GM18517 (cell line): Measurements from ENCODE around the gene RALGAPA2.

Experiments
- ATAC-seq: cut with Tn5 transposase; IDR thresholded peaks from one replicate; pipeline ENCODE4 v1.9.1; 2021; ENCODE audit warnings: mild to moderate bottlenecking, moderate library complexity; ENCODE audit not compliant: unreplicated experiment

The RALGAPA2 gene

DNA sequence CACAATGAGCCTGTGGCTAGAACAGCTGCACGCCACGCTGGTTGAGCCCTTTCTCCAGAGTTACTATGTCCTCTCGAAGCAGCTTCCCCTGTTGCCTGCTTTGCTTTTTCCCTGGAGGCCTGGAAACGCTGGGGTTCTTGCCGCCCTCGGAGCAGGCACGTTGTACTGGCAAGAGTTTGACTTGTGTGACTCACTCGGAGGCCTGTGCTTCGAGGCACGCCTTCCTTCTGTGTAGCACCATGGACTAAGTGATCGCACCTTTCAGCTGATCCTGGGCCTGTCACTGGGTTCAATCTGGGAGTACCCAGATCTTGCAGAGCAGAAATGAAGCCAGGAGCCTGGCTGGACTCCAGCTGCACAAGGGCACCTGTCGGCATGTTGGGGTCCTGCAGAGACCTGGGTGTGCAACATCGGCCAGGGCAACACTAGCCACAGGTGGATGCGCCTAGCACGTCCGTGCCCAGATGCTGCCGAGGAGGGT is 339.3 kb downstream of the RALGAPA2 start:
- ATAC-seq, result no peak

- ATAC-seq, result no peak
Observed at GRCh38 chr20:20371681-20372080, 340.8 kb downstream of the RALGAPA2 start.

GRCh38 chr20:20371083-20371482 is 341.4 kb downstream of the RALGAPA2 start:
- no peak for ATAC-seq

GRCh38 chr20:20370094-20370575 is 342.3 kb downstream of the RALGAPA2 start:
- no peak for ATAC-seq

DNA sequence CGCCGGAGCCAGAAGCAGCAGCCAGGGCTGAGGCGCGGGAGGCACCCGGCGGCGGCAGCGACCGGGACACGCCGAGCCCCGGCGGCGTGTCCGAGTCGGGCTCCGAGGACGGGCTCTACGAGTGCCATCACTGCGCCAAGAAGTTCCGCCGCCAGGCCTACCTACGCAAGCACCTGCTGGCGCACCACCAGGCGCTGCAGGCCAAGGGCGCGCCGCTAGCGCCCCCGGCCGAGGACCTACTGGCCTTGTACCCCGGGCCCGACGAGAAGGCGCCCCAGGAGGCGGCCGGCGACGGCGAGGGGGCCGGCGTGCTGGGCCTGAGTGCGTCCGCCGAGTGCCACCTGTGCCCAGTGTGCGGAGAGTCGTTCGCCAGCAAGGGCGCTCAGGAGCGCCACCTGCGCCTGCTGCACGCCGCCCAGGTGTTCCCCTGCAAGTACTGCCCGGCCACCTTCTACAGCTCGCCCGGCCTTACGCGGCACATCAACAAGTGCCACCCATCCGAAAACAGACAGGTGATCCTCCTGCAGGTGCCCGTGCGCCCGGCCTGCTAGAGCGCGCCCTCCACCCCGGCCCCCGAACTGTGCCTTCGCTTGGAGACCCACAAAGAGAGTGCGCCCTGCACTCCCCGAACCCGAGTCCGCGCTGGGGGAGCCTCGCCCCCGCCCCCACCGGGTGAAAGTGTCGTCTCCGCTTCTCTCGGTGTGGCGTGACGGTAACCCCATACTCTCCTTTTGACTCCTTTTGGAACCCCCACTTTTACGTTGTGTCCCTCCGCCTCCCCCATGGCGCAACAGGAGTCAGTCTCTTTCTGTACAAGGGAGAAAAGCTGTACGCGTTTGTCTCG is 343.0 kb downstream of the RALGAPA2 start:
- ATAC-seq, result no peak

DNA sequence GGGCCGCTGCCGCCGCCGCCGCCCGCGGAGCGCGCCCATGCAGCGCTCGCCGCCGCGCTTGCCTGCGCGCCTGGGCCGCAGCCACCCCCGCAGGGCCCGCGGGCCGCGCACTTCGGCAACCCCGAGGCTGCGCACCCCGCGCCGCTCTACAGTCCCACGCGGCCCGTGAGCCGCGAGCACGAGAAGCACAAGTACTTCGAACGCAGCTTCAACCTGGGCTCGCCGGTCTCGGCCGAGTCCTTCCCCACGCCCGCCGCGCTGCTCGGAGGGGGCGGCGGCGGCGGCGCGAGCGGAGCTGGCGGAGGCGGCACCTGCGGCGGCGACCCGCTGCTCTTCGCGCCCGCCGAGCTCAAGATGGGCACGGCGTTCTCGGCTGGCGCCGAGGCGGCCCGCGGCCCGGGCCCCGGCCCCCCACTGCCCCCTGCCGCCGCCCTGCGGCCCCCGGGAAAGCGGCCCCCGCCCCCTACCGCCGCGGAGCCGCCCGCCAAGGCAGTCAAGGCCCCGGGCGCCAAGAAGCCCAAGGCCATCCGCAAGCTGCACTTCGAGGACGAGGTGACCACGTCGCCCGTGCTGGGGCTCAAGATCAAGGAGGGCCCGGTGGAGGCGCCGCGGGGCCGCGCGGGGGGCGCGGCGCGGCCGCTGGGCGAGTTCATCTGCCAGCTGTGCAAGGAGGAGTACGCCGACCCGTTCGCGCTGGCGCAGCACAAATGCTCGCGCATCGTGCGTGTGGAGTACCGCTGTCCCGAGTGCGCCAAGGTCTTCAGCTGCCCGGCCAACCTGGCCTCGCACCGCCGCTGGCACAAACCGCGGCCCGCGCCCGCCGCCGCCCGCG is 343.8 kb downstream of the RALGAPA2 start:
- ATAC-seq, result no peak

DNA sequence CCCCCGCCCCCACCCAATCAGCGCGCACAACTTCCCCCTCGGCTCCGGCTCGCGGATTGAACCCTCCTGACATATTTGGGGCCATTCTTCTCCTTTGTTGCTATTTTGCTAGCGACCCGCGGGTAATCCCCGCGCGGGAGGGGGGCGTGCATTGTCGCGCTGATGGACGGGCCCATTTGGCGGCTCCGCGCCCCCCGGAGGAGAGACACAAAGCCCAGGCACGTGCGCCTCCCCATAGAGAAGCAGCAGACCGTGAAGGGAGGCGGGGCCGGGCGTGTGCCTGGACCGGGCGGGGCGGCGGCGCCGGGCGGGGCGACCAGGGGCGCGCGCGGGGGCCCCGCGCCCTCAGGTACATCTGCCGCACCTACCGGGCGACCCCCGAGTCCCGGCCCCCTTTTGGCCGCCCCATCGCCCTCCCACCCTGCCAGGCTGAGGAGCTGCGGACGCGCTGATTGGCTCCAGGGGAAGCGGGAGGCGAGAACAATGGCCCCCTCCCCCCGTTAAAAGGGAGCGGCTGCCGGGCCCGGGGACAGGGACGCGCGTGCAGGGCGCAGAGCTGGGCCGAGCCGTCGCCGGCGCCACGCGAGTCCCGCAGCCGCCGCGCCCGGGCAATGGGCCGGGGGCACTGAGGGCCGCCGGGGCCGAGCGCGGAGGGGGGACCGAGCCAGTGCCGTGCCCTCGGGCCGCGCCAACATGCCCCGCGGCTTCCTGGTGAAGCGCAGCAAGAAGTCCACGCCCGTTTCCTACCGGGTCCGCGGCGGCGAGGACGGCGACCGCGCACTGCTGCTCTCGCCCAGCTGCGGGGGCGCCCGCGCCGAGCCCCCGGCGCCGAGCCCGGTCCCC is 344.6 kb downstream of the RALGAPA2 start, which contains the start of gene INSM1:
TSS of gene INSM1 (plus strand) at position 530 of the 843 bp plus-strand sequence. CDS start at position 694, 164 bp downstream.
- ATAC-seq, result no peak

- ATAC-seq, result no peak
Observed at GRCh38 chr20:20366876-20367574, 345.4 kb downstream of the RALGAPA2 start.

- ATAC-seq, result no peak
Observed at GRCh38 chr20:20366551-20366875, 345.9 kb downstream of the RALGAPA2 start.

GRCh38 chr20:20365480-20366161 is 346.8 kb downstream of the RALGAPA2 start:
- no peak for ATAC-seq

DNA sequence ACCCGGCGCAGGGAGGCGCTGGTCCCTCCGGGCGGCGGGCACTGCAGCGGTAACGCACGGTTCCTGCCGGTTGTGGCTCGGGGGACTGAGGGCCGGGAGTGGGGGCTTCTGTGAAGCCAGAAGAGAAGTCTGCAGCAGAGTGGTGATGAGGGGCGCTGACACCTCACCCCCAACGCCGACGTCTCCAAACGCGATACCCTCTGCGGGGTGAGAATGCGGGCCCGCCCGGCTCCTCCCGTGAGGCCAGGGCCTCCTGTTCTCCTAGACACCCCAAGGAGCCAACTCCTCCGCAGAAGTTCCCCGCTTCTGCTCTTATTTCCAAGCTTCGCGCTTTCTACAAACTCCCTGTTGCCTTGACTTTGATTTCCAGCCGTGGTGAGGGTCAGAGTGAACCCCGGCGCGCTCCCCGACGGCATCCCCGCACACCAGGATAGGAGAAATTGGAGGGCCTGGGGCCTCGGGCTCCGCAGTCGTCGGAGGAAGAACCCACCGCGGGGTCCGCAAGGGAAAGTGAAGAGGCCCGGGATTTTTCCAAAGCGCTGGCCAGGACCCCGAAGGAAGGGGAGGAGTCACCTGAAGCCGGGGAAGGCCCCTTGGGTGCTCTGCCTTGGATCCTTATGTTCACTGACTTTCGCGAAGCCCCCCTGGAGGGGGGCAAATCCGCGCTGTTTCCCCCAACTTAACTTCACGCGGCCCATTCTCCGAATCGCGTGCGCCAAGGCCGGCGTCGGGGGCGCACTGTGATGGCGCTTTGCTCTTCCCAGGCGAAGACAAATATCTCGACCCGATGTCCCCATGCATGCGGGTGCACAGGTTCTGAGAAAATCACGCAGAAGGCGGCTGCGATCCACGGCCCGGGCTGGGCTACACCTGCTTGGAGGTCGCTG is 347.6 kb downstream of the RALGAPA2 start:
- no peak for ATAC-seq

DNA sequence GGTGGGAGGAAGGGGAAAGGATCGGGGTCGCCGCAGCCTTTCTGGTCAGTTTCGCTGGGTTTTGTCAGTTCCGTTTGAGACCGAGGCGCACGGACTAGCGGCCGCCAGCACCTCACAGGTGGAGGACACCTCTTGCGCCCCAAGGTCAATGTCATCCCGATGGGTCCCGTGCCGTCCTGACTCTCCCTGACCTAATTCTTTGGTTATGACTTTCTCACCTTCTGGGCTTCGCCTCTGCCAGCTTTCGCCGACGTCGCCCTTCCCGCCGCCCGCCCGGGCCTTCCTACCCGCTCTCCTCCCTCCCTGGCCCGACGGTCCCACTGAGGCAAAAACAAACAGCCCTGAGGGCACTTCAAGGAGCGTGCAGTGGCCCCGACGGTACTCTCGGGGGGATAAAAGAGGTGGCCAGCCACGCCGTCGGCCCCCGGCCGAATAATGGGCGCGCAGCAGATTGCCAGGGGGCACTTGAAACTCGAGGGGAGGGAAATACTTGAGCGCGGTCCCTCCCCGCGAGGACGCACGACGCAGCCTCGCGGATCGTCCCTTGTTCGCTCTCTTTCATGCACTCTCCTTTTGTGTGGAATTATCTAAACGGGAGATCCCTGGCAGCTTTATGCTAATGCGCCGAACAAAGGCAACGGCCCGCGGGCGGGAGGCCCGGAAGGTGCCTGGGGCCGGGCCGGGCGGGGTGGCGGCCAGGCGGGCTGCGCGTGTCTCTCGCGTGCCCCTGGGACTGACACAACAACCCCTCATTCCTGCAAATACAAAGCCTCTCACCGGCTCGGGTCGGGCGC is 348.4 kb downstream of the RALGAPA2 start:
- ATAC-seq, result no peak

GRCh38 chr20:20363434-20363798 is 349.0 kb downstream of the RALGAPA2 start:
- ATAC-seq, result no peak

DNA sequence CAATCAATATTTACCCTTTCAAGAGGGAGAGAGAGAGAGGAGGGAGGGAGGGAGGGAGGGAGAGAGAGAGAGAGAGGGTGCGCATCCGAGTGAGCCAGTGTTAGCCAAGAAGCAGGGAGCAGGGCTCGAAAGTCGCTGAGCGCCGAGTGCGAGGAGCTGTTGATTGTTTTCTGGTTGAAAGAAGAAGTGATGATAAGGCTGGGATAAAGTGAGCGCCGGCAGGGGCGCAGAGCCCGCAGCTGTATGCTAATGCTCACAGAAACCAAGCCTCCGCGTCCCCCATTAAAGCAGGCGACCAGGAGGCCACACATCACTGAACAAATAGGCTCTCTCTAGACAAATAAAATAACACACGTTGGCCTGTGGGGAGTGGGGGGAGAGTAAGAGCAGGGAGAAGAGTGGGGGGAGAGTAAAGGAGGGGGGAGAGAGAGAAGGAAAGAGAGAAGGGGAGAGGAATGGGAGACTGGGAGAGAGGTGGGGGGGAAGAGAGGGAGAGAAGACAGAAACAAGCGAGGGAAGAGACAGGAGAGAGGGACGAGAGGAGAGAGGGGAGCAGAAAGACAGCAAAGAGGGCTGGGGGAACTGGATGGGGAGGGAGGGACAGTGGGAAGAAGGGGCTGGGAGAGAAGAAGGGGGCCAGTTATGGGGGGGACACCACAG is 349.5 kb downstream of the RALGAPA2 start:
- ATAC-seq, result no peak

- no peak for ATAC-seq
Observed at GRCh38 chr20:20360464-20360863, 352.0 kb downstream of the RALGAPA2 start.

GRCh38 chr20:20359628-20360027 is 352.8 kb downstream of the RALGAPA2 start:
- no peak for ATAC-seq

DNA sequence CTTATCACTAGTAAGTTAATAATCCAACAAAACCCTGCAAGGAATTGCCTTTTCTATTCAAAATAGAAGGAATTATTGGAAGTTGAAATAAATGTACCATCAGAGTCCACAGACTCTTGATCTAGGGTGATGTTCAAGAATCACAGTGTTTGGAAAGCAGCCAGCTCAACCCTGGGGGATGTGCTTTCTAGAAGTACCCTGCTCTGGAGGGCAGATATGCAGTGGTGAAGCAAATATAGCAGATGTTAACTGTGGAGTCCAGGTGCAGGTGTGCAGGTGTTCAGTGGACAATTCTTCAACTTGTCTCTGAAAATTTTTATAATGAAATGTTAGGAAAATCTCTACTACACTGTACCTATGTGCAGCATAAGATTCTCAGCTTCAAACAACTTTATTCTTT is 353.6 kb downstream of the RALGAPA2 start:
- ATAC-seq, result no peak
